ENCODE data around the gene CHST15. TPM values are rescaled to one million over a fixed set of nuclear protein-coding genes. Genes with fewer than 3 reads are reported as not detected.

The CHST15 gene
- polyA plus RNA-seq, 2 donors, result 1.4 to 3.7 TPM

- peaks cover 0 to 5% of the 10 kb centered on the region in 2 donors for H3K4me1 ChIP-seq (ENCODE audit: control insufficient read depth in 2 of 2, insufficient read depth in 2 of 2, low read length in 1 of 2)
Measured at GRCh38 chr10:123970927-123971286, 122.5 kb downstream of the CHST15 start.

DNA sequence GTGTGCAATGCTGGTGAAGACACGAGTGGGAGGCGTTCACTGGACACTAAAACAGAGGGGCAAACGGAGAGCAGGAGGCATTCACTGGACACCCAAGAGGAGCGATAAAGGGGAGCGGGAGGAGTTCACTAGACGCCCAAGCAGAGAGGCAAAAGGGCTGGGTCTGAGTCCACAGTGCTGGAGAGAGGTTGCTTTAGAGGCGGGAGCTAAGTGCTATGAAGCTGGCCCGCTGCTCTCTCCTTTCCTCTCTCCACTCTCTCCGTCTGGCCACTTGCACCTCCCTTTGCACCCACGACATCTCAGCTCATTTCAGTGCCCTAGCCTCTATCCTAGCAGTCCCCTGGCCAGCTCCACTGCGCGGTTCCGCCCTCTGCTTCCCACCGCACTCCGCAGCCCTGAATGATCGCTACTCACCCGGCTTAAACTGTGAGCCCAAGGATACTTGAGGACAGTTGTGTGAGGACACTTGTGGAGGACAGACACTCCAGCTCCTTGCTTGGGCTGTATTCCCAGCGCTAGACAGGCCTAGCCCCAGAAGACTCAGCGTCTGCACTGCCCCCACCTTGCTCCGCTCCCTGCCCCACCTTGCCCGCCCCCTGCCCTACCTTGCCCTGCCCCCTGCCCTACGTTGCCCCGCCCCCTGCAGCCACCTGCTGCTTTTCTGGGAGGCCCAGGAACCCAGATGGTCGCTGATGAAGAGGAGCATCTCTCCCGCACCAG lies 123.0 kb downstream of the CHST15 start:
- H3K9me3 ChIP-seq (ENCODE audit: control insufficient read depth in 2 of 2, insufficient read depth in 1 of 2, low read depth in 1 of 2, low read length in 1 of 2), result peaks cover 3 to 8% of the 10 kb centered on the region in 2 donors
- H3K4me3 ChIP-seq (ENCODE audit: low read depth in 1 of 2, low read length in 2 of 2), result no peak overlapping the region
- WGBS, 2 donors, result 29 to 30% methylated on average over 25 of the region's 25 CpGs
- no peak overlapping the region for H3K27ac ChIP-seq (ENCODE audit: low read depth in 2 of 2, low read length in 1 of 2)
- no peaks in the 10 kb centered on the region for H3K36me3 ChIP-seq (ENCODE audit: control insufficient read depth in 2 of 2, insufficient read depth in 2 of 2, low read length in 1 of 2)
- H3K4me1 ChIP-seq (ENCODE audit: control insufficient read depth in 2 of 2, insufficient read depth in 2 of 2, low read length in 1 of 2), result peaks cover 0 to 5% of the 10 kb centered on the region in 2 donors
- H3K27me3 ChIP-seq (ENCODE audit: control insufficient read depth in 1 of 2, insufficient read depth in 2 of 2, low read length in 2 of 2), result peaks cover 0 to 19% of the 10 kb centered on the region in 2 donors

More at GRCh38 chr10:123970927-123971286, 122.5 kb downstream of the CHST15 start:
- Histone ChIP-seq H3K27me3 (ENCODE audit: control insufficient read depth in 1 of 2, insufficient read depth in 2 of 2, low read length in 2 of 2) (peaks cover 0 to 19% of the 10 kb centered on the region in 2 donors), H3K9me3 (ENCODE audit: control insufficient read depth in 2 of 2, insufficient read depth in 1 of 2, low read depth in 1 of 2, low read length in 1 of 2) (peaks cover 3 to 8% of the 10 kb centered on the region in 2 donors), H3K36me3 (ENCODE audit: control insufficient read depth in 2 of 2, insufficient read depth in 2 of 2, low read length in 1 of 2) (no peaks in the 10 kb centered on the region), H3K27ac (ENCODE audit: low read depth in 2 of 2, low read length in 1 of 2) (no peak overlapping the region), H3K4me3 (ENCODE audit: low read depth in 1 of 2, low read length in 2 of 2) (no peak overlapping the region)
- 47 to 55% methylated on average over 4 of the region's 4 CpGs for WGBS, 2 donors

GRCh38 chr10:123967626-123968243 lies 125.7 kb downstream of the CHST15 start:
- H3K27me3 ChIP-seq (ENCODE audit: control insufficient read depth in 1 of 2, insufficient read depth in 2 of 2, low read length in 2 of 2), result peaks cover 0 to 10% of the 10 kb centered on the region in 2 donors
- H3K4me1 ChIP-seq (ENCODE audit: control insufficient read depth in 2 of 2, insufficient read depth in 2 of 2, low read length in 1 of 2), result peaks cover 0 to 3% of the 10 kb centered on the region in 2 donors
- H3K36me3 ChIP-seq (ENCODE audit: control insufficient read depth in 2 of 2, insufficient read depth in 2 of 2, low read length in 1 of 2), result no peaks in the 10 kb centered on the region
- WGBS, 2 donors, result 7 to 11% methylated on average over 19 of the region's 19 CpGs
- no peak overlapping the region for H3K27ac ChIP-seq (ENCODE audit: low read depth in 2 of 2, low read length in 1 of 2)
- no peaks in the 10 kb centered on the region for H3K9me3 ChIP-seq (ENCODE audit: control insufficient read depth in 2 of 2, insufficient read depth in 1 of 2, low read depth in 1 of 2, low read length in 1 of 2)
- H3K4me3 ChIP-seq (ENCODE audit: low read depth in 1 of 2, low read length in 2 of 2), result no peak overlapping the region

DNA sequence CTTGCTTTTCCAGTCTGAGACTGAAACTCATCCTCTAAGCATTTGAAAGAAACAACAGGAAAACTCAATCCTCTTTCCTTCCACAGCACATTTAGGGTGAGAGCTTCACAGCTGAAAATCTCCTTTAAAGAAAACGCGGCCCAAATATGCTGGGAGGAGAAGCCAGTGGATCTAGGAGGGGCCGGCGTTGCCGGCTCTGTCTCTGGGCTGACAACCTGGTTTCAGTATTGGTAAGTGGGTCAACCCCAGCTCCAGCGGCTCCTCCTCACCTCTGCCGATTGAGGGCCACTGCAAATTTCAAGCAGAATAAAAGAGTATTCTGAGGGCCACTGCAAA lies 126.5 kb downstream of the CHST15 start:
- Histone ChIP-seq H3K9me3 (ENCODE audit: control insufficient read depth in 2 of 2, insufficient read depth in 1 of 2, low read depth in 1 of 2, low read length in 1 of 2) (no peaks in the 10 kb centered on the region), H3K36me3 (ENCODE audit: control insufficient read depth in 2 of 2, insufficient read depth in 2 of 2, low read length in 1 of 2) (no peaks in the 10 kb centered on the region), H3K27me3 (ENCODE audit: control insufficient read depth in 1 of 2, insufficient read depth in 2 of 2, low read length in 2 of 2) (peaks cover 0 to 8% of the 10 kb centered on the region in 2 donors), H3K4me1 (ENCODE audit: control insufficient read depth in 2 of 2, insufficient read depth in 2 of 2, low read length in 1 of 2) (no peaks in the 10 kb centered on the region), H3K4me3 (ENCODE audit: low read depth in 1 of 2, low read length in 2 of 2) (no peak overlapping the region), H3K27ac (ENCODE audit: low read depth in 2 of 2, low read length in 1 of 2) (no peak overlapping the region)
- 68 to 79% methylated on average over 7 of the region's 7 CpGs for WGBS, 2 donors

DNA sequence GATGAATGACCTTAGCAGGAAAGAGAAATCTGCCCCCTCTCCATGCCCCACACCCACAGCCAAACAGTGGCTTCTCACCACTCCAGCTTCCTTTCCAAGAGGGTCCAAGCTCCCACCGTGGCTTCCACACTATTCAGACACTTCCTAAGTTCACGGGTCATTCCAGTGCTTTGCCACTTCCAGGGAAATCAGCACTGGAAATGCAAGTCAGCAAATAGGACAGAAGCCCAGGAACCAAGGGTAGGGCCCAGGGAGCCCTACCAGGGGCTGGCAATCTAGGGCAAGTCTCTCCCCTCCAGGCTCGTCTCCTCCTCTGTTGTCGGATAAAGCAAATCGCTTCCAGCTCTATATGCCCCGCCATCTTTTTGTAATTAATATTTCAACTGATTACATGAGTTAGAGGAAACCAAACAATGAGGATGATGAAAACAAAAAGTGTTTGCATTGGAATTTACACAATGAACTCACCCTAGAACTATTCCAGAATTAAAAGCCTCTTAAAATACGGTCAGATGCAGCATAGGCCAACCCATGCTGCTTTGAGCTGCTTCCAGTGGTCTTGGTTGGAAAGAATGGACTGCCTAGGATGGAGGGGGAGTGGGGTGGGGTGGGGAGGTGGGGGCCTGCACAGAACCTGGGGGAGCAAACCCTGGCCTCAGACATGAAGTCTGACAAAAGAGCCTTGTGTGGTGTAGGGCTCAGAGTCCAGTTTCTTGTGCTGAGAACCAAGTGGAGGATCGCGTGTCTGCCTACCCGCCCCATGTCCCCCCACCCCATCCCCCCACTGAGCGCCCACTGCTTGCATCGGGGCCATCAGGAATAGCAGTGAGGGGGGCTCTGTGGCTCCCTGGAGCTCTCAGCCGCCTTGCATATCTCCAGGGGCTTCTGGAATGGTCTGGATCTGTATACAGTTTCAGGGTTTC lies 127.2 kb downstream of the CHST15 start:
- H3K4me1 ChIP-seq (ENCODE audit: control insufficient read depth in 2 of 2, insufficient read depth in 2 of 2, low read length in 1 of 2), result no peaks in the 10 kb centered on the region
- H3K4me3 ChIP-seq (ENCODE audit: low read depth in 1 of 2, low read length in 2 of 2), result no peak overlapping the region
- H3K27me3 ChIP-seq (ENCODE audit: control insufficient read depth in 1 of 2, insufficient read depth in 2 of 2, low read length in 2 of 2), result peaks cover 0 to 8% of the 10 kb centered on the region in 2 donors
- 63 to 66% methylated on average over 13 of the region's 13 CpGs for WGBS, 2 donors
- H3K9me3 ChIP-seq (ENCODE audit: control insufficient read depth in 2 of 2, insufficient read depth in 1 of 2, low read depth in 1 of 2, low read length in 1 of 2), result no peaks in the 10 kb centered on the region
- no peaks in the 10 kb centered on the region for H3K36me3 ChIP-seq (ENCODE audit: control insufficient read depth in 2 of 2, insufficient read depth in 2 of 2, low read length in 1 of 2)
- H3K27ac ChIP-seq (ENCODE audit: low read depth in 2 of 2, low read length in 1 of 2), result no peak overlapping the region

DNA sequence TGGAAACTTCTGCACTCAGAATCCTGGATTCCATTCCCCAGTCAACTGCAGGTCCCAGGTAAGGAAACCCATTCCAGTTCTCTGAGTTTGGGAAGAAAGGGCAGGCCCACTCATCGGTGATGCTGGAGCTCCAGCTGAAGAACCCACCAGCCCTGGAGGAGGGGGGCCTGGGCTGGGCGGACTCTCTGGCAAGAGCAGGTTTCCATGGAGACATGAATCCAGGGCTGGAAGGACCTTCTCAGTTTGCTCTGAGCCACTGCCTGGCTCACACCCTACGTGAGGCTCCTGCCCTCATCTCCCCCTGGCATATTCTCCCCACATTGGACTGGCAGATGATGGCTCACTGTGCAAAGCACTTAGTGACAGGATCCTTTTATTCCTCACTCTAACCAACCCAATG lies 128.4 kb downstream of the CHST15 start:
- no peaks in the 10 kb centered on the region for H3K4me1 ChIP-seq (ENCODE audit: control insufficient read depth in 2 of 2, insufficient read depth in 2 of 2, low read length in 1 of 2)
- H3K27me3 ChIP-seq (ENCODE audit: control insufficient read depth in 1 of 2, insufficient read depth in 2 of 2, low read length in 2 of 2), result peaks cover 0 to 4% of the 10 kb centered on the region in 2 donors
- H3K4me3 ChIP-seq (ENCODE audit: low read depth in 1 of 2, low read length in 2 of 2), result no peak overlapping the region
- 66 to 85% methylated on average over 3 of the region's 3 CpGs for WGBS, 2 donors
- no peak overlapping the region for H3K27ac ChIP-seq (ENCODE audit: low read depth in 2 of 2, low read length in 1 of 2)
- no peaks in the 10 kb centered on the region for H3K9me3 ChIP-seq (ENCODE audit: control insufficient read depth in 2 of 2, insufficient read depth in 1 of 2, low read depth in 1 of 2, low read length in 1 of 2)
- H3K36me3 ChIP-seq (ENCODE audit: control insufficient read depth in 2 of 2, insufficient read depth in 2 of 2, low read length in 1 of 2), result no peaks in the 10 kb centered on the region

DNA sequence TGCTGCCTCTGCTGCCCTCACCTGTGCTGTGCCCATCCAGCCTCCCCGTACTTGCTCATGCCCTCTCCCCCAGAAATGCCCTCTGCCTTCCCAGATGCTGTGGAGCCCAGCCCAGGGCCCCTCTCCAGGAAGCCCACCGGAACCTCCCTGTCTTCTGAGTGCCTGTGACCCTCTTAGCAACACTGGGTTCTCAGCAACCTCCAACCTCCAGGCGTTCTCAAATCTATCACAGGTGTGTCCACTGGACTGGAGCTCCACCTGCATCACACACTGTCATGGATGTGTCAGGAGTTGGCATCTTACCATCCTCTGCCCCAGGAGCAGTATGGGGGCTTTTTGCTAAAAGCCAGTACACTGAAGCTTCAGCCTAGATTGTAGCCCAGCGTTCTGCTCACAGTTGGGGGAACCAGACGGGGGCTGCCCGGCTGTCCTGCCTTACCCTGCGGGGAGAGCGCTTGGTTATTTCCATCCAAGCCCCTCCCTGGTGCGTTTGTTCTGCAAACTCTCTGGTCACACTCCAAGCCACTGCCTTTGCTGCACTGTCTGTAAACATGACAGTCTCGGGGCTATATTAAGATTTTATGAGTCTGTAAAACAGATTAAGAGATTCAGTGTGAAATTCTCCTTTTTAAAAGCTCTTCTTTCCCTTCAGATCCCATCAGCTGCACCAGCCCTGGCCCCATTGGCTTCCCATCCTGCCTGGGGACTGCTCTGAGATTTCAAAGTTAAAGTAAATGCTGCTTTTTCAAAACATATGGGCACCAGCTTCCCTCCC lies 130.5 kb downstream of the CHST15 start:
- H3K4me1 ChIP-seq (ENCODE audit: control insufficient read depth in 2 of 2, insufficient read depth in 2 of 2, low read length in 1 of 2), result no peaks in the 10 kb centered on the region
- no peaks in the 10 kb centered on the region for H3K27me3 ChIP-seq (ENCODE audit: control insufficient read depth in 1 of 2, insufficient read depth in 2 of 2, low read length in 2 of 2)
- no peaks in the 10 kb centered on the region for H3K36me3 ChIP-seq (ENCODE audit: control insufficient read depth in 2 of 2, insufficient read depth in 2 of 2, low read length in 1 of 2)
- H3K9me3 ChIP-seq (ENCODE audit: control insufficient read depth in 2 of 2, insufficient read depth in 1 of 2, low read depth in 1 of 2, low read length in 1 of 2), result no peaks in the 10 kb centered on the region
- 57 to 60% methylated on average over 10 of the region's 10 CpGs for WGBS, 2 donors
- H3K27ac ChIP-seq (ENCODE audit: low read depth in 2 of 2, low read length in 1 of 2), result no peak overlapping the region
- H3K4me3 ChIP-seq (ENCODE audit: low read depth in 1 of 2, low read length in 2 of 2), result no peak overlapping the region

GRCh38 chr10:123958241-123958640 lies 135.2 kb downstream of the CHST15 start:
- Histone ChIP-seq H3K27me3 (ENCODE audit: control insufficient read depth in 1 of 2, insufficient read depth in 2 of 2, low read length in 2 of 2) (no peaks in the 10 kb centered on the region), H3K4me3 (ENCODE audit: low read depth in 1 of 2, low read length in 2 of 2) (no peak overlapping the region), H3K36me3 (ENCODE audit: control insufficient read depth in 2 of 2, insufficient read depth in 2 of 2, low read length in 1 of 2) (no peaks in the 10 kb centered on the region), H3K27ac (ENCODE audit: low read depth in 2 of 2, low read length in 1 of 2) (no peak overlapping the region), H3K4me1 (ENCODE audit: control insufficient read depth in 2 of 2, insufficient read depth in 2 of 2, low read length in 1 of 2) (no peaks in the 10 kb centered on the region), H3K9me3 (ENCODE audit: control insufficient read depth in 2 of 2, insufficient read depth in 1 of 2, low read depth in 1 of 2, low read length in 1 of 2) (no peaks in the 10 kb centered on the region)
- WGBS, 2 donors, result 17 to 24% methylated on average over 2 of the region's 2 CpGs

All from esophagus (tissue), 2 donors.